Caco-2 (cell line): Measurements from ENCODE around the gene PID1. TPM values are rescaled to one million over a fixed set of nuclear protein-coding genes. Genes with fewer than 3 reads are reported as not detected.

Experiments used
- BruUV-seq: library from RNA; stranded (reverse); fragments of 400-500 nt; replicated peaks from 2 replicates; lab custom pipeline; 2021; lab: Mats Ljungman, UMichigan
- CTCF ChIA-PET: fragments of 300-600 bp; sonication (Branson Sonifier 250); formaldehyde crosslinking; loops from one replicate; lab custom pipeline; 2022; ENCODE audit warnings: antibody characterized with exemption; lab: Charles Lee
- POLR2A ChIA-PET: fragments of 300-600 bp; sonication (Branson Sonifier 250); formaldehyde crosslinking; loops from one replicate; lab custom pipeline; 2022; ENCODE audit warnings: antibody characterized with exemption; lab: Charles Lee
- DNase-seq, 2 experiments: peaks; one replicate each; pipeline versions ENCODE4 v3.0.0 to v3.0.0-alpha.2; 2020 to 2022
- H3K27me3 ChIP-seq: replicated peaks from 2 replicates; pipeline ENCODE4 v1.6.0; 2011; ENCODE audit warnings: low read length; ENCODE audit not compliant: control insufficient read depth, insufficient read depth
- H3K36me3 ChIP-seq: 2 replicates; pipeline ENCODE4 v1.5.1; 2011; ENCODE audit warnings: low read length; ENCODE audit not compliant: control insufficient read depth, insufficient read depth
- H3K4me1 ChIP-seq: fragments of 250-450 bp; sonication (Bioruptor Pico); 2 replicates; pipeline ENCODE4 v1.5.1; 2020; ENCODE audit warnings: mild to moderate bottlenecking
- H3K4me3 ChIP-seq: 2 replicates; pipeline ENCODE4 v1.5.1; 2011; ENCODE audit warnings: low read depth, mild to moderate bottlenecking, control low read depth, low read length
- H3K9me3 ChIP-seq: fragments of 250-450 bp; sonication (Bioruptor Pico); 2 replicates; pipeline ENCODE4 v1.5.1; 2020; ENCODE audit warnings: mild to moderate bottlenecking, moderate library complexity
- H3K27ac Mint-ChIP-seq: one replicate; pipeline ENCODE4 v1.8.0; 2022; ENCODE audit warnings: mixed read lengths; ENCODE audit not compliant: unreplicated experiment
- H3K27me3 Mint-ChIP-seq: one replicate; pipeline ENCODE4 v1.8.0; 2022; ENCODE audit warnings: mixed read lengths; ENCODE audit not compliant: insufficient read depth, unreplicated experiment
- H3K36me3 Mint-ChIP-seq: one replicate; pipeline ENCODE4 v1.8.0; 2022; ENCODE audit warnings: mild to moderate bottlenecking, mixed read lengths; ENCODE audit not compliant: insufficient read depth, unreplicated experiment
- H3K4me1 Mint-ChIP-seq: one replicate; pipeline ENCODE4 v1.8.0; 2022; ENCODE audit warnings: low read depth, mixed read lengths; ENCODE audit not compliant: unreplicated experiment
- H3K4me3 Mint-ChIP-seq: one replicate; pipeline ENCODE4 v1.8.0; 2022; ENCODE audit warnings: mild to moderate bottlenecking, moderate library complexity, mixed read lengths; ENCODE audit not compliant: unreplicated experiment
- H3K9me3 Mint-ChIP-seq: one replicate; pipeline ENCODE4 v1.8.0; 2022; ENCODE audit warnings: mixed read lengths; ENCODE audit not compliant: unreplicated experiment
- intact Hi-C: fragments of 100-400 bp; cut with micrococcal nuclease; formaldehyde crosslinking; loops from one replicate; pipeline ENCODE4 v1.10.0; 2022; ENCODE audit not compliant: unreplicated experiment
- total RNA-seq: library from RNA; stranded (reverse); gene quantifications from 2 replicates; pipeline ENCODE4 v1.2.3, GENCODE V29; 2022
- TF ChIP-seq, protein P1 (sequence below), 2 experiments: fragments of 200-600 bp in 1 of 2; IDR thresholded peaks; 1 replicate in 1 of 2; 2 replicates in 1 of 2; pipeline versions ENCODE4 v1.5.1 to v1.8.0; 2011 to 2022; ENCODE audit warnings: antibody characterized with exemption in 1 of 2, control low read depth in 1 of 2, inconsistent platforms in 1 of 2, low read depth in 1 of 2, low read length in 1 of 2, mild to moderate bottlenecking in 1 of 2, moderate library complexity in 1 of 2; ENCODE audit not compliant: insufficient read depth in 1 of 2, severe bottlenecking in 1 of 2, unreplicated experiment in 1 of 2

The PID1 gene
- total RNA-seq, 1 experiment from 2014 or later = 9.8 TPM

DNA sequence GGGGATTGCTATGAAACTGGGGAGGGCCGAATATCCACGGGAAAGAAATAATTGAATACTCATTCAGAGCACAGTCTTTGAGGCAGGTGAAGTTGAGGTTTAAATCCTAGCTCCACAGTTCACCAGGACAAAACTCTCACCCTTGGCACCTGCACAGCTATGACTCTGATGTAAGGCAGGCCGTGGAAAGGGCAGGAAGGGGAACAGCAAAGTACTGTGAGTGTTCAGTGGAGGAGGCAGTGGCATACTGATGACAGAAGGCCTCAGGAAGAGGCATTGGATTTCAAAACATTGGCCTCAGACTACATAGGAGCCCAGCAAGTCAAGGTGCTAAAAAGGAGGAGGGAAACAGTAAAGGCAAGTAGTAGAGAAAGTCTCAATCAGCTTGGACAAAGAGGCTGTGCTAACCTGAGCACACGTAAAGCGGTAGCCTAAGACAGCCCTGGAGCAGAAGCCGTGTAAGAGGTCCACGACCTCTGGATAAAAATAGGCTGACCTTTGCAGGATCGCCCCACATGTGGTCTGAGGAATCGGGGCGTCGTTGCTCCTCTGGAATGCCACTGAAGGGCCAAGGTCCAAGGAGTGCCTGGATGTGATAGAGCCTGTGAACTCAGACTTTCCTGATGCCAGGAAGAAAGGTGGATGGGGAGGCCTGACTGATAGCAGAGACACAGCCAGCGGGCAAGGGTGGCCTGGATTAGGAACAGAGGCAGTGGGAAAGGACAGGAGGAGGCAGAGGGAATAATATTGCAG is 243.6 kb downstream of the PID1 start:
- Mint-ChIP-seq H3K27ac (peak overlapping the region; percentile 5), H3K4me3 (no peak overlapping the region), H3K36me3 (no peaks in the 10 kb centered on the region), H3K9me3 (no peaks in the 10 kb centered on the region), H3K27me3 (no peaks in the 10 kb centered on the region), H3K4me1 (peaks cover 7% of the 10 kb centered on the region)
- no TSS peak for BruUV-seq
- Histone ChIP-seq H3K4me1 (no peaks in the 10 kb centered on the region), H3K36me3 (no peaks in the 10 kb centered on the region), H3K4me3 (no peak overlapping the region), H3K27me3 (no peaks in the 10 kb centered on the region), H3K9me3 (no peaks in the 10 kb centered on the region)
- no peak for DNase-seq
- TF ChIP-seq, protein P1, sequence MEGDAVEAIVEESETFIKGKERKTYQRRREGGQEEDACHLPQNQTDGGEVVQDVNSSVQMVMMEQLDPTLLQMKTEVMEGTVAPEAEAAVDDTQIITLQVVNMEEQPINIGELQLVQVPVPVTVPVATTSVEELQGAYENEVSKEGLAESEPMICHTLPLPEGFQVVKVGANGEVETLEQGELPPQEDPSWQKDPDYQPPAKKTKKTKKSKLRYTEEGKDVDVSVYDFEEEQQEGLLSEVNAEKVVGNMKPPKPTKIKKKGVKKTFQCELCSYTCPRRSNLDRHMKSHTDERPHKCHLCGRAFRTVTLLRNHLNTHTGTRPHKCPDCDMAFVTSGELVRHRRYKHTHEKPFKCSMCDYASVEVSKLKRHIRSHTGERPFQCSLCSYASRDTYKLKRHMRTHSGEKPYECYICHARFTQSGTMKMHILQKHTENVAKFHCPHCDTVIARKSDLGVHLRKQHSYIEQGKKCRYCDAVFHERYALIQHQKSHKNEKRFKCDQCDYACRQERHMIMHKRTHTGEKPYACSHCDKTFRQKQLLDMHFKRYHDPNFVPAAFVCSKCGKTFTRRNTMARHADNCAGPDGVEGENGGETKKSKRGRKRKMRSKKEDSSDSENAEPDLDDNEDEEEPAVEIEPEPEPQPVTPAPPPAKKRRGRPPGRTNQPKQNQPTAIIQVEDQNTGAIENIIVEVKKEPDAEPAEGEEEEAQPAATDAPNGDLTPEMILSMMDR (IDR thresholded peaks at IDR 0.05; ENCODE audit: insufficient read depth in 1 of 2, low read depth in 1 of 2, low read length in 1 of 2, severe bottlenecking in 1 of 2, unreplicated experiment in 1 of 2) = no peak
- intact Hi-C loops = no loop called here
- CTCF ChIA-PET = no interaction called here
- POLR2A ChIA-PET = no interaction called here

DNA sequence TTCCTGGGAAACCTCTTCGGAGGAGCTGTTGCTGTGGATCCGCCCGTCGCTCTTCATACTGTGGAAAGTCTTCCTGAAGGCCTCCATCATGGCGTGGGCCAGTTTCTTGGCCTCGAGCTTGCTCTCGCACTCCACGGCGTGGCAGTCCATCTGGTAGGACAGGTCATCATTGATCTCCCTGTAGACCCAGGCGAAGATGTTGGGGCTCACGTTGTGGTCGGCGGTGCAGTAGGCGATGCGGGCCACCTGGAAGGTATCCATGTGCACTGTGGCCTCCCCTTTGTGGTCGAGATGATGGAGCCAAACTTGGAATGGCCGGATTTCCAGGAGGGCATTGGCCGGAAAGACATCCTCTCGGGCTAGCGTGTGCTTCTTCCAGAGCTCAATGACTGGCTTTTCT is 245.4 kb downstream of the PID1 start:
- intact Hi-C loops = no loop called here

DNA sequence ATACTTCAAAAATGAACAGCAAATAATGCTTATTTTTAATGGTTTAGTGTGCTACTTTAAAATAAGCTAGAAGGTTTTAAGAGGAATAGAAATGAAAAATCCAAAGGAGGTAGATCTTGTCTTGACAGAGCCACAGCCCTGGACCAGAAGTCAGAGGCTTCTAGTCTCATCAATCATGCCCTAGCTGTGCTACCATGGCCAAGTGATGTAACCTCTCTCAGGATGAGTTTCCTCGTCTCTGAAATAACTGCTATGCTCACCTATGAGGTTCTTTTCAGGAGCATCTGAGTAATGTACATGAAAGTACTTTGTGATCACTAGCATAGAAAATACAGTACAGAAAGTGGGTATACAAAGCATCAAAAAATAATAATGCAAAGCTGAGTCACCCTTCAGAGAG is 248.4 kb downstream of the PID1 start:
- TF ChIP-seq, protein P1 (IDR thresholded peaks at IDR 0.05; ENCODE audit: insufficient read depth in 1 of 2, low read depth in 1 of 2, low read length in 1 of 2, severe bottlenecking in 1 of 2, unreplicated experiment in 1 of 2) = no peak
- Mint-ChIP-seq H3K27me3 (no peaks in the 10 kb centered on the region), H3K27ac (no peak overlapping the region), H3K4me3 (no peak overlapping the region), H3K4me1 (peaks cover 2% of the 10 kb centered on the region), H3K9me3 (no peaks in the 10 kb centered on the region), H3K36me3 (no peaks in the 10 kb centered on the region)
- H3K36me3 ChIP-seq = no peaks in the 10 kb centered on the region
- no peak overlapping the region for H3K4me3 ChIP-seq
- ChIA-PET POLR2A (no interaction called here), CTCF (no interaction called here)
- no TSS peak for BruUV-seq
- no peaks in the 10 kb centered on the region for H3K27me3 ChIP-seq
- intact Hi-C loops = no loop called here
- no peaks in the 10 kb centered on the region for H3K4me1 ChIP-seq
- H3K9me3 ChIP-seq = no peaks in the 10 kb centered on the region
- DNase-seq = no peak

More for the DNA sequence above, 245.4 kb downstream of the PID1 start:
- H3K9me3 ChIP-seq = no peaks in the 10 kb centered on the region
- Mint-ChIP-seq H3K27me3 (no peaks in the 10 kb centered on the region), H3K4me1 (peaks cover 7% of the 10 kb centered on the region), H3K9me3 (no peaks in the 10 kb centered on the region), H3K36me3 (no peaks in the 10 kb centered on the region), H3K4me3 (no peak overlapping the region), H3K27ac (no peak overlapping the region)
- TF ChIP-seq, protein P1 (IDR thresholded peaks at IDR 0.05; ENCODE audit: insufficient read depth in 1 of 2, low read depth in 1 of 2, low read length in 1 of 2, severe bottlenecking in 1 of 2, unreplicated experiment in 1 of 2) = no peak
- H3K36me3 ChIP-seq = no peaks in the 10 kb centered on the region
- no peaks in the 10 kb centered on the region for H3K4me1 ChIP-seq
- ChIA-PET CTCF (no interaction called here), POLR2A (no interaction called here)
- H3K4me3 ChIP-seq = no peak overlapping the region
- DNase-seq = no peak
- BruUV-seq = no TSS peak
- no peaks in the 10 kb centered on the region for H3K27me3 ChIP-seq
